HG03439 (cell line): ENCODE measurements around the gene RCHY1.
"Not testable (repeated sequence)": the region's sequence is repeated elsewhere in the genome, so short reads cannot be mapped to it uniquely, and the experiment has no call there.

Experiments used
- ATAC-seq: cut with Tn5 transposase; IDR thresholded peaks from one replicate; pipeline ENCODE4 v1.9.1; 2021; ENCODE audit warnings: mild to moderate bottlenecking, moderate library complexity; ENCODE audit not compliant: unreplicated experiment

Gene RCHY1

GRCh38 chr4:75516144-75516543 is 1.9 kb upstream of the RCHY1 start:
- no peak for ATAC-seq

GRCh38 chr4:75514949-75515612 is 878 bp upstream of the RCHY1 start:
- ATAC-seq = peak; percentile 1

DNA sequence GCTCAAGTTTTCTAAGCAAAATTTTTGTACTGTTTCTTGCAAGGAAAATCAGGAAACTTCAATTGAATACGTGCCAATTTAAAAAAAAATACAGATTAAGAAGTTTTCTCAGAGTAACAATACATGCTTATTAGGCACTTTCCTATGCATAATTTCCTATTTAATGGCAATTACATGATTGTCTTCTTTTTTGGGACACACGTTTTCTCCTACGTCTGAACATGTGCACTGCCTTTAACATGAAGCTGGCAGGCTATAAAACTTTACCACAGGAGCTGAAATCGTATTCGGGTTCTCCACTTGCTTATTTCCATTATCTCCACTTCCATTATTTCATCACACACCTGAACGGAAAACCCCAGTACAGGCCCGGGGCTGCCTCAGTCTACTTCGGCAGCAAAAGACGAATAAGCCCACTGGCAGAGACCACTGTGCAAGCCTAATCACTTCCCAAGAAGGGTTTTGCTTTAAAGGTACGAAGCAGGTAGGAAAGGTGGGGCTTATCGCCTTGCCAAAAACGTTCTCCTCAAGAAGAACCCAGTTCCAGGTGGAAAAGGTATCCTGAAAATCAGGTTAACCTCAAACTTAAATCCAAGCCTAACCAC is 575 bp downstream of the RCHY1 start:
- no peak for ATAC-seq

DNA sequence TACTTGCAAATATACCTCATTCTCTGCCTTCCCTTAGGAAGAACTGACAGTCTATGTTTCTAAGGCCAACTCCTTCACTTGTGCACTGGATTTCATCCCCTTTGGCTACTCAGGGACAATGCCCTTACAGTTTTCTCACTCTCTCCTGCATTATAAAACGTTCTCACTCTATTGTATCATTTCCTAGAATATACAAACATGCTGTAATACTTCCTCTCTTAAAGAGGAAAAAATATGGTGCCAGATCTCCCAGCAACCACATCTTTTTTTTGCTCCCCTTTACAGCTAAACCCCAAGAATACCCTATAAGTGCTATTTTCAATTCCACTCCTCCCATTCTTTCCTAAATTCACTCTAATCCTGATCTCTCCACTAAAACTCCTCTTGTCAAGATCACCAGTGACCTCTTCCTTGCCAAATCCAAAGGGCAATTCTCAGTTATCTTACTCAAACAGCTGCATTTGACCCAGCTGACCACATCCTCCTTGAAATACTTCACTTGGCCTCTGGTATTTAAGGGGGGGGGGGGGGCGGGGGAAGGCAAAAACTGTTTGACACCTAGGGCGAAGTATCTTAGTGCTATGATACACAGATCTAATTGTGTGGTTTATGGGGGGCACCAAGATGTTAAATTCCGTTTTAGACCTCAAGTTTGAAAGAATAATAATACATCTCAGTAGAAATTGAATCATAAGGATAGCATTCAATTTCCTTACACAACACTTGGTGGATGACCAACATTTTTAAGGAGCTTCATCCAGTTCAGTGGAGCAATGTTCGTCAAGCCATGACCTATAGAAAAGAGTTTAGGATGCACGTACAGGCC is 1.6 kb downstream of the RCHY1 start:
- no peak for ATAC-seq

DNA sequence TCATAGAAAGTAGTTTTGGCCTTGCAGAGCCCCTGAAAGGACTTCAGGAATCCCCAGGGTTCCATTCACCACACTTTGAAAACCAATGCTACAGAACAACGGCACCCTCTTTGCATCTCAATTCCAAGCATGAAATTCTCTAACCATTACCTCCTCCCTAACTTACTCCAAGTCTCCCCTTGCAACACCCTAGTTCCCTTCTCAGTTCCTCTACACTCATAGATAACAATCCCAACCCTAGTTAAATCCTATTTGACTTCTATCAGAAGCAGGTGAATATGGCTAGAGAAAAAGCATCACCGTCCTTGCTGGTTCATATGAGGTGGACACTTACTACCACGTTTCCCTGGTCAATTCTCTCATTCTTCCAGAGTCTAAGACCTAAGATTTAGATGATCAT is 2.4 kb downstream of the RCHY1 start:
- no peak for ATAC-seq

DNA sequence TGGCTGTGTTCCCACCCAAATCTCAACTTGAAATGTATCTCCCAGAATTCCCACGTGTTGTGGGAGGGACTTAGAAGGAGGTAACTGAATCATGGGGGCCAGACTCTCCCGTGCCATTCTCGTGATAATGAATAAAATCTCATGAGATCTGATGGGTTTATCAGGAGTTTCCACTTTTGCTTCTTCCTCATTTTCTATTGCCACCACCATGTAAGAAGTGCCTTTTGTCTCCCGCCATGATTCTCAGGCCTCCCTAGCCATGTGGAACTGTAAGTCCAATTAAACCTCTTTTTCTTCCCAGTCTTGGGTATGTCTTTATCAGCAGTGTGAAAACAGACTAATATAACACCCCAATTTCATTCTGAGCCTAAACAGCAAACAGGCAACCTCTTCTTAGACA is 4.6 kb downstream of the RCHY1 start:
- ATAC-seq = not testable (repeated sequence)

- ATAC-seq = no peak
Observed at GRCh38 chr4:75505630-75506029, 8.6 kb downstream of the RCHY1 start.

DNA sequence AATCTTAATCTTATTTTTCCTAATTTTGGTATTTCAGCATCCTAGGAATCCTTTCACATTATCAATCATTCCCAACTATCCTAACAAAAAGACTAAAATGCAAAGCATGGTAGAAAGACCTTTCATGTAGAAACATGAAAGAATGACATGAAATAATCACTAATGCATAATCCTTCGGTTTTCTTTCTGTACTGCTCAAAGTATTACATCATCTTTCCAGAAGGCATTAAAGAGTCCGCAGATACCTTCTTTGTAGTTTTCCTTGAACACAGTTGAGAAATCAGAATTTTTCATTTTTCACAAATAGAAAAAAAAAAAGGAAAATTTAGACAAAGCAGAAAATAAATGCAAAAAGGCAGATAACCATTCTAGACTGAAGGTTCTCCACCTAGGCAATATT is 11.5 kb downstream of the RCHY1 start:
- ATAC-seq = no peak

DNA sequence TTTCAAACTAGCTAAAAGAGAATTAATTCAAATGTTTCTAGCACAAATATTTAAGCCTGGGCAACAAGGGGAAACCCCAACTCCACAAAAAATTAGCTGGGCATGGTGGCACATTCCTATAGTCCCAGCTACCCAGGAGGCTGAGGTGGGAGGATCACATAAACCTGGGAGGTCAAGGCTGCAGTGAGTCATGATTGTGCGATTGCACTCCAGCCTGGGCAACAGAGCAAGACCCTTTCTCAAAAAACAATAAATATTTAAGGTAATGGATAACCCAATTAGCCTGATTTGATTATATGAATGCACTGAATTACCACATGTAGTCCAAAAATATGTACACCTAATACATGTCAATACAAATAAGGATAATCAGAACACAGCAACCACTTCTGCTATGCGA is 14.3 kb downstream of the RCHY1 start:
- no peak for ATAC-seq

DNA sequence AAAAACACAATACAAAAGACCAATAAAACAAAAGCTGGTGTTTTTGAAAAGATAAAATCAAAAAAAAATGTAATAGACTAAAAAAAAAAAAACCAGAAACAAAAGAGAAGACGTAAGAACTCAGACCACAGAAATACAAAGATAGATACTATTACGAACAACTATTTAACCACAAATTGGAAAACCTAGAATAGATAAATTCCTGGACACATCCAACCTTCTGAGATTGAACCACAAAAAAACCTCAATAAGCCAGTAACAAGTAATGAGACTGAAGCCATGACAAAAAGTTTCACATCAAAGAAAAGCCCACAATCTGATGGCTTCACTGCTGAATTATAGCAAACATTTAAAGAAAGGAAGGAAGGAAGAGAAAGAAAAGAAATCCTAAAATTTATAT is 16.2 kb downstream of the RCHY1 start:
- ATAC-seq = no peak

GRCh38 chr4:75497133-75497532 is 17.1 kb downstream of the RCHY1 start:
- no peak for ATAC-seq

DNA sequence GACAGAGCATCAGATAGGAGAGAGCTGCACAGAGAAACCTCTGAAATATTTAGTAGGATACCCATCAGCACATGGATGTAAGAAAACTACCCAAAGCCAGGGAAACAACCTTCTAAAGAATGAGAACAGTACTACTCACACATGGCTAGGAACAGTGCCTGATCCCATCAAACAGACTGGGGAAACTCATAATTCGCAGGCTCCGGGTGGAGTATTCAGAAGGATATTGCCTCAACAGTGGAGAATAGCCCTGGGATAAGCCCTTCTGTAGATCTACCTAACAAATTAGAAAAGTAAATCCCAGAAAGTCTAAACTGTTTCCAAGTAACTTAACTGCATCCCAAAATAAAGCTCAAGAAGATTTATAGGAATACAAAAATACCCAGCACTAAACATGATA is 17.8 kb downstream of the RCHY1 start:
- ATAC-seq = no peak

DNA sequence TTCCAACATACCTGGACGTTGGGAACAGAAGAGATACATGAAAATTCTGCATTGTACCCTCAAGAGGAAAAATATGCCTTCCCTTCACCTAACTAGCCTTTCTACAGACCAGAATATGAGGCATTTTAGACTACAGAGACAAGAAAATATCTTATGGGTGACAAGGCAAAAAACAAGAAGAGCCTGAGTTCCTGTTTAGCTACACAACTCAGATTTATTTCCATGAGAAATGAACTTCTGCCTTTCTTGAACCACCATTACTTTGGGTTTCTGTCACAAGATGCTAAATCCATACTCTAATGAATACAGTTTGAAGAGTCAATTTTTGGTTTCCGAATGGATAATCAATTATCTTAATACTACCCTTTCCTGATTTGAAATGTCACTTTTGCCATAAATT is 18.7 kb downstream of the RCHY1 start:
- ATAC-seq = no peak

- ATAC-seq = no peak
Observed at GRCh38 chr4:75494563-75494962, 19.6 kb downstream of the RCHY1 start.

- no peak for ATAC-seq
Observed at GRCh38 chr4:75490155-75490554, 24.0 kb downstream of the RCHY1 start.

DNA sequence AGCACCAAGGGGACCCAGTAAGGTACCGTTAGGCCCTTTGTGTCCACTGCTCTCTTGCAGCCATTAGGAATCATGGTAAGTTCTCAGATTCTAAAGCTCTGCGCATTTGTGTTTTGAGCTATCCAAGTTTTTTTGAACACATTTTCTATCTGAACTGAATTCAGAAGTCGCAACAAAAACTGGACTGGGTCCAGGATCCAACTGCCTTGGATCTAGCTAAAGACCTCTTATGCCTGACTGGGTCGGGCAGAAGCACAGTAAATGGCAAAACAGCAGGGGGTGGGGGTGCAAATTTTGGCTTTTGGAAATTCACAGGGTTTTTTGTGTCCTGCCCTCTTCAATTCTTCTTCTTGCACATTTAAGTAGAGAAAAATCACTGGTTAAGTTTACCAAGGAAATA is 30.0 kb downstream of the RCHY1 start:
- ATAC-seq = no peak

DNA sequence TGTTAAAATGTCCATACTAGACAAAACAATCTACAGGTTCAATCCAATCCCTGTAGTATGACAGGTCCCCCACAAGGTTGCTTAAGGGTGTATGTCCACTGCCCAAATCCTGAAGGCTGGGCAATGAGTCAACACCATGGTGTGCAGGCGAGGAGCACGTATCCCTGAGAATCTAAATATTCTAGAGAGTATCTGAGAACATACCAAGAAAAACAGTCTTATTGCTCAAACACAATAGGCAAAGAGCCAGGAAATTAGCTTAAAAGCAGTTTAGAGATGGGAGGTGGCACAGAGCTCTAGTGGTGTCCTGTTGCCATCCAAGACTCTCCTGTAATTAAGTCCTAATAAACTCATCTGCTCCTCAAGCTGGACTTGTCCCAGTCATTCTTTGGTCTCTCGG is 37.0 kb downstream of the RCHY1 start:
- no peak for ATAC-seq

GRCh38 chr4:75470738-75471137 is 43.5 kb downstream of the RCHY1 start:
- no peak for ATAC-seq

DNA sequence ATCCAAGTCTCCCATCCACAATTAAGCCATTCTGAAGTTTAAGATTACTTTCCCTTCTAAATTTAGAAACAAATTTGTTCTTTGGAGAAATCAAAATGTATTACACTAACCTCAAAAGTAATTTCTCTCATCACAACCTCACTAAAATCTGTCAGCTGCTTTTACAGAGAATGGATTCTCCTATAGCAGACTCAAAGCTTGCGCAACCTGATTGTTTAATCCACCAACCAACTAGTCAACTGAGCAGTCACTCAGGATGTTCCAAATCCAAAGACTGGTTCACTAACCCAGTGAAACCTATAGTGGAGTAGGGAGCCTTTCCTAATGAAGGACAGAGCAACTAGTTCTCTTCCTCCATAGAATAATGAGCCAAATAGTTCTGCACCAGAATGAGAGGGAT is 44.3 kb downstream of the RCHY1 start:
- no peak for ATAC-seq

DNA sequence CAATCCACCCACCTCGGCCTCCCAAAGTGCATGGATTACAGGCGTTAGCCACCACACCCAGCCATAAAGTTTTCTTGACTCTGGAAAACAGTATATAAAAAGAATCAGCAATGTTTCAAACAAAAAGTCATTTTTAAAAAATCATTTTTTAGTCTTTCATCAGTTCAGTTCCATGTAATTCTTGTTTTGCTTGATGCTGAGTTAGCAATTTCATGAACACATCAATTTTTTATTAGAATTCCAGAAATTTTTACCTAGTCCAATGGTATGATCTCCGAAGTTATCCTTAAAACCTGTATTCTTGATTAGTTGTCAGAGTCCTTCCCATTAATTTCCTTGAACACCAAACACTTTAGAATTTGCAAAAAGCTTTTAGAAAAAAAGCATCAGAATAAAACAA is 56.8 kb downstream of the RCHY1 start:
- no peak for ATAC-seq

- ATAC-seq = no peak
Observed at GRCh38 chr4:75434105-75434504, 80.1 kb downstream of the RCHY1 start.

DNA sequence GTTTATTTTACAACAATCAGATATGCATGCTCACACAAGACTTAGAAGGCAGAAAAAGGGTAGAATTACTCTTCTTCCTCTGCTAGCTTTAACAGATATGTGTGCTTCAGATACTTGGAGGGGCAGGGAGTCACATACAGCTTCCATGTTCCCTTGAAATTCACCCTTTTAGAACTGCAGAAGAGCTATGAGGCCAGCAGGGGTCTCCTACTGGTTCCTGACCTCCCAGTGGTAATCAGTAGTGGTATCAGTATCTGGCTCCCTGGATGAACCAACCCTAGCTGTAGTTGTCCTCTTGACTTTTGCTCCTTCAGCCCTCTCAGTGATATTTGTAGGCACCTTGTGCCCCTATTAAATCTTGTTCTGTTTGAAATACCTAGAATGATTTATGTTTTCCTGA is 81.5 kb downstream of the RCHY1 start:
- no peak for ATAC-seq
